Cerebellar nuclear complex (tissue), 1 donor: Measurements from ENCODE around the gene FBXO44.

ENCODE experiments used
- DNase-seq, 2 experiments: peaks; one replicate each; lab custom pipeline; 2025; lab: John Stamatoyannopoulos, UW

The FBXO44 gene

GRCh38 chr1:11708554-11709350, 54.1 kb downstream of the FBXO44 start:
- DNase-seq = no peak

GRCh38 chr1:11711490-11711889, 56.8 kb downstream of the FBXO44 start:
- DNase-seq = no peak

- no peak for DNase-seq
Measured at GRCh38 chr1:11712285-11712684, 57.6 kb downstream of the FBXO44 start.
